ENCODE data around the gene MRPL53. TPM values are rescaled to one million over a fixed set of nuclear protein-coding genes. Genes with fewer than 3 reads are reported as not detected.

The MRPL53 gene
- total and polyA plus RNA-seq, 2 of the 13 experiments (the other 11 are each of a cell fraction or from before 2014, with no cell fraction given), result 34.3 to 51.9 TPM

DNA sequence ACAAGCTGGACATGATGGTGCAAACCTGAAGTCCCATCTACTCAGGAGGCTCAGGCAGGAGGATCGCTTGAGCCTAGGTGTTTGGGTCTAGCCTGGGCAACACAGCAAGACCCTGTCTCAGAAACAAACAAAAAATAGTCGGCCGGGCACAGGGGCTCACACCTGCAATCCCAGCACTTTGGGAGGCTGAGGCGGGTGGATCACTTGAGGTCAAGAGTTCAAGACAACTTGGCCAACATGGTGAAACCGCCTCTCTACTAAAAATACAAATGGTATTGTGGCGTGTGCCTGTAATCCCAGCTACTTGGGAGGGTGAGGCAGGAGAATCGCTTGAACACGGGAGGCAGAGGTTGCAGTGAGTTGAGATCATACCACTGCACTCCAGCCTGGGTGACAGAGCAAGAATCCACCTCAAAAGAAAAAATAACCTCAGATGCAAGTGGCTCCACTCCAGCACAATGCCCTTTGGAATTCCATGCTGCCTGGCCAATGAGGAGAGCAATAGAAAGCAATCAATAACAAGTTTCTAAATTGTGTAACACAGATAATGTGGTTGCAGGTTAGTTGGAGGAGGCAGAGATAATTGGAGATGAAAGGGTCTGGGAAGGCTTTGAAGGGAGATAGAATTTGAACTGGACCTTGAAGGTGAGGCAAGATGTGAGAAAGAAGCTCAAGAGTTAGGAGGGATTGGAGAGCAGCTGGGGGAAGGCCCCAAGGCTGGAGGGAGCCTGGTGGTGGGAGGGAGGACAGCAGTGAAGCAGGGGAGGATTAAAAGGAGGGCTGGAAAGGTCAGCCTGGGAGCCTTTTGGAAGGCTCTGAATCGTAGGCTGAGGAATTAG, 16.4 kb upstream of the MRPL53 start (continued):
- TF ChIP-seq ZNF790 (CRISPR knock-in tag; IDR thresholded peaks at IDR 0.05; ENCODE audit: borderline replicate concordance), result no peak
- TF ChIP-seq ZNF430 (CRISPR knock-in tag; IDR thresholded peaks at IDR 0.05), result no peak
- TF ChIP-seq RFXAP (CRISPR knock-in tag; IDR thresholded peaks at IDR 0.05; ENCODE audit: borderline replicate concordance), result peak; percentile 35; the same call in 1 of the 2 replicates
- peak; percentile 41; the same call in 1 of the 2 replicates for TF ChIP-seq FOSL2 (CRISPR knock-in tag; IDR thresholded peaks at IDR 0.05)
- TF ChIP-seq, protein P1, sequence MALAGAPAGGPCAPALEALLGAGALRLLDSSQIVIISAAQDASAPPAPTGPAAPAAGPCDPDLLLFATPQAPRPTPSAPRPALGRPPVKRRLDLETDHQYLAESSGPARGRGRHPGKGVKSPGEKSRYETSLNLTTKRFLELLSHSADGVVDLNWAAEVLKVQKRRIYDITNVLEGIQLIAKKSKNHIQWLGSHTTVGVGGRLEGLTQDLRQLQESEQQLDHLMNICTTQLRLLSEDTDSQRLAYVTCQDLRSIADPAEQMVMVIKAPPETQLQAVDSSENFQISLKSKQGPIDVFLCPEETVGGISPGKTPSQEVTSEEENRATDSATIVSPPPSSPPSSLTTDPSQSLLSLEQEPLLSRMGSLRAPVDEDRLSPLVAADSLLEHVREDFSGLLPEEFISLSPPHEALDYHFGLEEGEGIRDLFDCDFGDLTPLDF (CRISPR knock-in tag; IDR thresholded peaks at IDR 0.05), result no peak
- 0 out of 2 replicates have a peak, but pooled peaks have one; percentile 73 for TF ChIP-seq RERE (CRISPR knock-in tag; IDR thresholded peaks at IDR 0.05; ENCODE audit: low read depth)
- TF ChIP-seq ZNF614 (CRISPR knock-in tag; IDR thresholded peaks at IDR 0.05; ENCODE audit: borderline replicate concordance), result peak; percentile 64; the same call in 1 of the 2 replicates
- TF ChIP-seq NFE2L2 (IDR thresholded peaks at IDR 0.05; ENCODE audit: low read length), result no peak
- TF ChIP-seq ZHX2 (IDR thresholded peaks at IDR 0.05; ENCODE audit: low read depth), result no peak
- TF ChIP-seq ZHX2 (CRISPR knock-in tag; IDR thresholded peaks at IDR 0.05; ENCODE audit: borderline replicate concordance), result no peak
- TF ChIP-seq ATF6 (CRISPR knock-in tag; conservative IDR thresholded peaks at IDR 0.05), result no peak
- peak; percentile 51; the same call in 1 of the 2 replicates for TF ChIP-seq KDM5A (IDR thresholded peaks at IDR 0.05; ENCODE audit: borderline replicate concordance, low read length)
- TF ChIP-seq RBAK (CRISPR knock-in tag; IDR thresholded peaks at IDR 0.05), result peak; percentile 18; the same call in 1 of the 2 replicates

All from HepG2 (cell line).